H1 (cell line): ENCODE results near the gene FSCN2. TPM values are rescaled to one million over a fixed set of nuclear protein-coding genes. Genes with fewer than 3 reads are reported as not detected.

Experiments used
- ATF2 ChIP-seq: IDR thresholded peaks from 2 replicates; pipeline ENCODE4 v1.6.1; 2012; ENCODE audit warnings: low read length, inconsistent platforms
- CBX5 ChIP-seq: fragments of 300-800, 300-1000 bp; sonication (generic); IDR thresholded peaks from 2 replicates; pipeline ENCODE4 v1.7.1; 2016; ENCODE audit warnings: antibody characterized with exemption, low read length, low read depth
- CEBPB ChIP-seq: IDR thresholded peaks from 2 replicates; pipeline ENCODE4 v1.6.1; 2012; ENCODE audit warnings: low read depth, low read length
- CHD1 ChIP-seq: IDR thresholded peaks from 2 replicates; pipeline ENCODE4 v1.6.1; 2012; ENCODE audit warnings: low read depth, low read length, improper control_type of control experiment
- CHD2 ChIP-seq: IDR thresholded peaks from 2 replicates; pipeline ENCODE4 v1.6.1; 2012; ENCODE audit warnings: low read length, improper control_type of control experiment
- CTBP2 ChIP-seq: IDR thresholded peaks from 2 replicates; pipeline ENCODE4 v1.7.0; 2011; ENCODE audit warnings: borderline replicate concordance, mild to moderate bottlenecking, moderate library complexity, mixed read lengths, low read length; ENCODE audit not compliant: insufficient read depth, insufficient read length
- EZH2 ChIP-seq: fragments of 200-600 bp; sonication (generic); IDR thresholded peaks from 2 replicates; pipeline ENCODE4 v1.7.1; 2012; ENCODE audit warnings: low read depth, mild to moderate bottlenecking, moderate library complexity, low read length, inconsistent platforms; ENCODE audit not compliant: severe bottlenecking
- GTF2F1 ChIP-seq: IDR thresholded peaks from 2 replicates; pipeline ENCODE4 v1.6.1; 2012; ENCODE audit warnings: low read depth, low read length, improper control_type of control experiment, borderline replicate concordance
- HDAC2 ChIP-seq, 2 experiments: fragments of 300-600 bp in 1 of 2; sonication (generic) in 1 of 2; IDR thresholded peaks; 2 replicates each; pipeline ENCODE4 v1.6.1; 2011 to 2012; ENCODE audit warnings: low read depth in 2 of 2, low read length in 2 of 2, mild to moderate bottlenecking in 2 of 2, moderate library complexity in 2 of 2, borderline replicate concordance in 1 of 2, inconsistent platforms in 1 of 2
- JUND ChIP-seq: IDR thresholded peaks from 2 replicates; pipeline ENCODE4 v1.6.1; 2011; ENCODE audit warnings: mild to moderate bottlenecking, improper control_type of control experiment, low read length
- KDM5A ChIP-seq: fragments of 200-600 bp; IDR thresholded peaks from 2 replicates; pipeline ENCODE4 v1.7.1; 2012; ENCODE audit warnings: mild to moderate bottlenecking, low read length, inconsistent platforms, mixed read lengths
- SP4 ChIP-seq: IDR thresholded peaks from 2 replicates; pipeline ENCODE4 v1.6.1; 2012; ENCODE audit warnings: low read length, inconsistent platforms
- SRF ChIP-seq: IDR thresholded peaks from 2 replicates; pipeline ENCODE4 v1.6.1; 2011; ENCODE audit warnings: mild to moderate bottlenecking, low read depth, low read length, moderate library complexity
- SUZ12 ChIP-seq: fragments of 200-600 bp; sonication (generic); IDR thresholded peaks from 2 replicates; pipeline ENCODE4 v1.6.1; 2012; ENCODE audit warnings: mild to moderate bottlenecking, inconsistent platforms, low read length, moderate library complexity, mixed read lengths
- TBP ChIP-seq: IDR thresholded peaks from 2 replicates; pipeline ENCODE4 v1.6.1; 2011; ENCODE audit warnings: low read depth, low read length, improper control_type of control experiment
- TCF12 ChIP-seq: IDR thresholded peaks from 2 replicates; pipeline ENCODE4 v1.6.1; 2011; ENCODE audit warnings: low read depth, mild to moderate bottlenecking, low read length
- USF2 ChIP-seq: IDR thresholded peaks from 2 replicates; pipeline ENCODE4 v1.6.1; 2011; ENCODE audit warnings: low read length, improper control_type of control experiment
- polyA plus RNA-seq, 7 experiments: library from polyadenylated mRNA; depleted of rRNA in 3 of 7; stranded (reverse) in 5 of 7; unstranded in 2 of 7; fragments of >200 nt in 5 of 7; fragments of 200-250 nt in 2 of 7; gene quantifications; 1 replicate in 5 of 7; 2 replicates in 1 of 7; 4 replicates in 1 of 7; pipeline versions ENCODE4 v1.2.1 to v1.2.3, GENCODE V29; 2011 to 2013; ENCODE audit warnings: missing spikeins in 2 of 7, mixed read lengths in 2 of 7
- total RNA-seq: library from RNA; stranded (reverse); fragmentation: NEBNext Ultra II Directional; extraction: Animal tissue kit (Norgen Biotek cat#: 25700); gene quantifications from 2 replicates; pipeline ENCODE4 v1.2.1, GENCODE V29; 2021
- TF ChIP-seq, protein P1 (sequence below), 3 experiments: IDR thresholded peaks; 1 replicate in 2 of 3; 2 replicates in 1 of 3; pipeline versions ENCODE4 v1.5.1 to v1.6.1; 2011; ENCODE audit warnings: low read length in 3 of 3, mild to moderate bottlenecking in 3 of 3, inconsistent platforms in 2 of 3, low read depth in 1 of 3, moderate library complexity in 1 of 3; ENCODE audit not compliant: insufficient read depth in 1 of 3; ENCODE audit errors: control extremely low read depth in 1 of 3

FSCN2 gene
- total and polyA plus RNA-seq, 2 of the 8 experiments (the other 6 are each of a cell fraction or from before 2014, with no cell fraction given): 0.18 to 0.30 TPM

DNA sequence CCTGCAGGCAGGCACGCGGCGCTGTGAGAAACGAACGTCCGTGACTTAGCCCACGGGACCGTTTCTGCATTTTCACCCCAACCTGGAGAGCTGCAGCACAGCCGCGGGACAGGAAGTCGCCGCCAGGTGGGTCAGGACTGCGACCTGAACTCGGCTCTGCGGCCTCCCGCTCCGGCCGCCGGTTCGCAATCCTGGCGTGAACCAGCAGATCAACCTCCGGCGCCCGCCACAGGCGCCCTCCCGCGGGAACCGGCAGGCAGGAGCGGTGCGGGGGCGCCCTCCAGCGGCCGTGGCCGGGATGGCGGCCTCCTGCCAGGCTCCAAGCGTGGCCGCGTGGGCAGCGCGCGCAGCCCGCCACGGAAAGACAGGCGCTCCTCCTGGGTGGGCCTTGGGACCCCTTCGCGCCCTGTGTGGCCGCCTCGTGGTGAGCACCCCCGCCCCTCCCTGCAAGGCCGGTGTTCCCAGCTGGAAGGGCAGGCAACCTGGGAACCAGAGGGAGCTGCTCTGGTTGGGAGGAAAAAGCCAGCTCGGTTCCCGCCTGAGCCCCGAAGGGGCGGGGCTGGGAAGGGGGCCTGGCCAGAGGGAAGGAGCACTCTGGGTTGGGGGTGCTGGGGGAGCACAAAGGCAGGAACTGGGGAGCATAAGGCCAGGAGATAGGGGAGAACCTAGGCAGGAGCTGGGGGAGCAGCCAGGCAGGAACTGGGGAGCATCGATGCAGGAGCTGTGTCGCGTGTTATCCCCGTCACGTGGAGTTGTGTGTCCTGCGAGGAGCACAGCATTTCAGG lies 43.8 kb upstream of the FSCN2 start (continued):
- no peak for TF ChIP-seq EZH2
- TF ChIP-seq JUND: peak; percentile 47
- TF ChIP-seq SRF: 0 out of 2 replicates have a peak, but pooled peaks have one; percentile 10
- TF ChIP-seq TBP: 0 out of 2 replicates have a peak, but pooled peaks have one; percentile 14
- no peak for TF ChIP-seq CBX5
- TF ChIP-seq HDAC2 (IDR thresholded peaks at IDR 0.05; ENCODE audit: borderline replicate concordance in 1 of 2, low read depth in 2 of 2, low read length in 2 of 2): peak; percentile 20 to 76; a peak in 1 of 4 replicates
- no peak for TF ChIP-seq GTF2F1
- TF ChIP-seq ATF2: peak; percentile 66; the same call in 1 of the 2 replicates
- no peak for TF ChIP-seq SP4
- TF ChIP-seq CEBPB: no peak
- TF ChIP-seq USF2: 0 out of 2 replicates have a peak, but pooled peaks have one; percentile 21
- TF ChIP-seq, protein P1, sequence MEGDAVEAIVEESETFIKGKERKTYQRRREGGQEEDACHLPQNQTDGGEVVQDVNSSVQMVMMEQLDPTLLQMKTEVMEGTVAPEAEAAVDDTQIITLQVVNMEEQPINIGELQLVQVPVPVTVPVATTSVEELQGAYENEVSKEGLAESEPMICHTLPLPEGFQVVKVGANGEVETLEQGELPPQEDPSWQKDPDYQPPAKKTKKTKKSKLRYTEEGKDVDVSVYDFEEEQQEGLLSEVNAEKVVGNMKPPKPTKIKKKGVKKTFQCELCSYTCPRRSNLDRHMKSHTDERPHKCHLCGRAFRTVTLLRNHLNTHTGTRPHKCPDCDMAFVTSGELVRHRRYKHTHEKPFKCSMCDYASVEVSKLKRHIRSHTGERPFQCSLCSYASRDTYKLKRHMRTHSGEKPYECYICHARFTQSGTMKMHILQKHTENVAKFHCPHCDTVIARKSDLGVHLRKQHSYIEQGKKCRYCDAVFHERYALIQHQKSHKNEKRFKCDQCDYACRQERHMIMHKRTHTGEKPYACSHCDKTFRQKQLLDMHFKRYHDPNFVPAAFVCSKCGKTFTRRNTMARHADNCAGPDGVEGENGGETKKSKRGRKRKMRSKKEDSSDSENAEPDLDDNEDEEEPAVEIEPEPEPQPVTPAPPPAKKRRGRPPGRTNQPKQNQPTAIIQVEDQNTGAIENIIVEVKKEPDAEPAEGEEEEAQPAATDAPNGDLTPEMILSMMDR (IDR thresholded peaks at IDR 0.05; ENCODE audit: control extremely low read depth in 1 of 3, insufficient read depth in 1 of 3, low read depth in 1 of 3, low read length in 3 of 3): peak; percentile 85 to 97 (median 85)
- TF ChIP-seq SUZ12: no peak; the same call in 1 of the 2 replicates
- no peak for TF ChIP-seq CHD2
- TF ChIP-seq CTBP2: no peak
- TF ChIP-seq TCF12: peak; percentile 66; the same call in 1 of the 2 replicates
- no peak for TF ChIP-seq CHD1
- TF ChIP-seq KDM5A: no peak
